NCI-H2171 (cell line): ENCODE measurements around the gene GLT8D2.
"Not testable (repeated sequence)": the region's sequence is repeated elsewhere in the genome, so short reads cannot be mapped to it uniquely, and the experiment has no call there.

Experiments
- DNase-seq: peaks from one replicate; lab custom pipeline; 2025; lab: John Stamatoyannopoulos, UW

Gene GLT8D2

GRCh38 chr12:104050436-104050835, 449 bp upstream of the GLT8D2 start:
- no peak for DNase-seq

- no peak for DNase-seq
Observed at GRCh38 chr12:104049278-104049902, 597 bp downstream of the GLT8D2 start.

GRCh38 chr12:104048811-104049210, 1.2 kb downstream of the GLT8D2 start:
- DNase-seq, result no peak

GRCh38 chr12:104048162-104048561, 1.8 kb downstream of the GLT8D2 start:
- DNase-seq, result no peak

GRCh38 chr12:104046306-104046705, 3.7 kb downstream of the GLT8D2 start:
- DNase-seq, result no peak

- DNase-seq, result no peak
Observed at GRCh38 chr12:104044158-104044557, 5.8 kb downstream of the GLT8D2 start.

- DNase-seq, result no peak
Observed at GRCh38 chr12:104042580-104042979, 7.4 kb downstream of the GLT8D2 start.

GRCh38 chr12:104039769-104040168, 10.2 kb downstream of the GLT8D2 start:
- DNase-seq, result not testable (repeated sequence)

- DNase-seq, result not testable (repeated sequence)
Observed at GRCh38 chr12:104036143-104036542, 13.8 kb downstream of the GLT8D2 start.

- not testable (repeated sequence) for DNase-seq
Observed at GRCh38 chr12:104030596-104030995, 19.4 kb downstream of the GLT8D2 start.

- no peak for DNase-seq
Observed at GRCh38 chr12:104026841-104027599, 23.0 kb downstream of the GLT8D2 start.

- no peak for DNase-seq
Observed at GRCh38 chr12:104025771-104026170, 24.2 kb downstream of the GLT8D2 start.

- no peak for DNase-seq
Observed at GRCh38 chr12:104024348-104024747, 25.6 kb downstream of the GLT8D2 start.

GRCh38 chr12:104023710-104024109, 26.3 kb downstream of the GLT8D2 start:
- no peak for DNase-seq

- DNase-seq, result no peak
Observed at GRCh38 chr12:104022786-104023185, 27.2 kb downstream of the GLT8D2 start.

GRCh38 chr12:104021862-104022261, 28.1 kb downstream of the GLT8D2 start:
- not testable (repeated sequence) for DNase-seq

- DNase-seq, result no peak
Observed at GRCh38 chr12:104012331-104012730, 37.7 kb downstream of the GLT8D2 start.

- no peak for DNase-seq
Observed at GRCh38 chr12:104011253-104011652, 38.7 kb downstream of the GLT8D2 start.

- DNase-seq, result no peak
Observed at GRCh38 chr12:104010606-104011169, 39.3 kb downstream of the GLT8D2 start.

- DNase-seq, result no peak
Observed at GRCh38 chr12:104010121-104010520, 39.9 kb downstream of the GLT8D2 start.

- no peak for DNase-seq
Observed at GRCh38 chr12:104006929-104007328, 43.1 kb downstream of the GLT8D2 start.

- DNase-seq, result no peak
Observed at GRCh38 chr12:104003596-104003995, 46.4 kb downstream of the GLT8D2 start.

GRCh38 chr12:104002686-104003085, 47.3 kb downstream of the GLT8D2 start:
- DNase-seq, result no peak
